ENCODE results near the gene MIXL1.
A peak's percentile ranks its signal among the peaks of the same experiment; 100 is the strongest.

Gene MIXL1

GRCh38 chr1:226223157-226223785, at the start of gene MIXL1:
TSS of gene MIXL1 (plus strand) at chr1:226223664. CDS start at chr1:226223682, 18 bp downstream.
- H3K27ac ChIP-seq: no peak within 1 kb of the TSS
- no peak for TF ChIP-seq ZFX (IDR thresholded peaks at IDR 0.05)
- TF ChIP-seq CTCF (conservative IDR thresholded peaks at IDR 0.05): no peak

GRCh38 chr1:226176870-226177269, 46.6 kb upstream of the MIXL1 start:
- TF ChIP-seq CTCF (conservative IDR thresholded peaks at IDR 0.05): no peak
- TF ChIP-seq ZFX (IDR thresholded peaks at IDR 0.05): no peak
- no peak overlapping the region for H3K27ac ChIP-seq

GRCh38 chr1:226181996-226182714, 41.3 kb upstream of the MIXL1 start:
- H3K27ac ChIP-seq: no peak overlapping the region
- TF ChIP-seq ZFX (IDR thresholded peaks at IDR 0.05) (no peak), CTCF (conservative IDR thresholded peaks at IDR 0.05) (peak; percentile 76)

GRCh38 chr1:226185141-226186036, 38.1 kb upstream of the MIXL1 start:
- no peak for TF ChIP-seq ZFX (IDR thresholded peaks at IDR 0.05)
- TF ChIP-seq CTCF (conservative IDR thresholded peaks at IDR 0.05): no peak

GRCh38 chr1:226186124-226187018, 37.1 kb upstream of the MIXL1 start, which contains the start of gene ACBD3:
TSS of gene ACBD3 (minus strand) at chr1:226186741. CDS start at chr1:226186675, 66 bp downstream.
- H3K27ac ChIP-seq: peak within 1 kb of the TSS; percentile 83
- TF ChIP-seq ZFX (IDR thresholded peaks at IDR 0.05): peak; percentile 77
- TF ChIP-seq CTCF (conservative IDR thresholded peaks at IDR 0.05): no peak; the same call in 1 of the 2 replicates

More at GRCh38 chr1:226185141-226186036, 38.1 kb upstream of the MIXL1 start:
- H3K27ac ChIP-seq: peak overlapping the region; percentile 83

GRCh38 chr1:226187019-226187322, 36.5 kb upstream of the MIXL1 start:
- H3K27ac ChIP-seq: peak overlapping the region; percentile 83
- TF ChIP-seq ZFX (IDR thresholded peaks at IDR 0.05): no peak
- no peak for TF ChIP-seq CTCF (conservative IDR thresholded peaks at IDR 0.05)

Measured in C4-2B (cell line).